ENCODE measurements around the gene RAD9A. TPM values are rescaled to one million over a fixed set of nuclear protein-coding genes. Genes with fewer than 3 reads are reported as not detected.

Gene RAD9A
- total and polyA plus RNA-seq, 11 donors: 3.5 to 9.1 (median 6.1) TPM

- Histone ChIP-seq H3K9me3 (no peaks in the 10 kb centered on the region), H3K4me3 (peak overlapping the region; percentile 49 to 97 (median 74)), H3K4me1 (peaks cover 8 to 79% (median 62%) of the 10 kb centered on the region in 12 donors), H3K27me3 (no peaks in the 10 kb centered on the region), H3K27ac (peak overlapping the region; percentile 92 to 100 (median 99)), H3K36me3 (peaks cover 0 to 4% (median 0%) of the 10 kb centered on the region in 9 donors)
- intact Hi-C loops (cut with DNase I): loop anchor here in 2 of 10 donors (2.0 kb wide), 2 partner anchors 152 to 156 kb away; partner anchors contain the start of genes CDK2AP2 (in 1 of the 2) and PITPNM1 (in 1 of the 2)
- no peak for TF ChIP-seq POLR2A (IDR thresholded peaks at IDR 0.05)
- no peak for TF ChIP-seq CTCF (IDR thresholded peaks at IDR 0.05)
- WGBS, 4 donors: 7 to 11% (median 10%) methylated on average over 24 to 25 of the region's 25 CpGs
- DNase-seq (peak; percentile 50 to 79 (median 70)), ATAC-seq (peak; percentile 0 to 23 (median 10))
Observed at GRCh38 chr11:67352546-67353316, 39.1 kb upstream of the RAD9A start.

GRCh38 chr11:67353317-67354074 is 38.3 kb upstream of the RAD9A start, which contains the start of gene POLD4:
TSS of gene POLD4 (minus strand) at chr11:67353546. CDS start at chr11:67353399, 147 bp downstream.
- intact Hi-C loops (cut with DNase I): loop anchor here in 5 of 10 donors (2.0 kb wide), 3 partner anchors 151 to 155 kb away; partner anchors contain the start of genes CDK2AP2 (in 1 of the 5) and PITPNM1 (in 1 of the 5)
- H3K4me3 ChIP-seq: peak within 1 kb of the TSS; percentile 49 to 97 (median 74)
- no peaks in the 10 kb centered on the region for H3K9me3 ChIP-seq
- DNase-seq (peak; percentile 99 to 100 (median 99)), ATAC-seq (peak; percentile 89 to 96 (median 93))
- H3K27ac ChIP-seq: peak within 1 kb of the TSS; percentile 92 to 100 (median 99)
- H3K4me1 ChIP-seq: peaks cover 8 to 83% (median 63%) of the 10 kb centered on the region in 12 donors
- 0 to 1% (median 1%) methylated on average over 24 to 37 of the region's 37 CpGs for WGBS, 4 donors
- H3K36me3 ChIP-seq: no peaks in the 10 kb centered on the region
- TF ChIP-seq CTCF (IDR thresholded peaks at IDR 0.05) (peak in 1 of 12 donors; percentile 5), POLR2A (IDR thresholded peaks at IDR 0.05) (peak in 1 of 2 donors; percentile 84)
- no peaks in the 10 kb centered on the region for H3K27me3 ChIP-seq

- 14 to 30% (median 17%) methylated on average over 7 to 8 of the region's 8 CpGs for WGBS, 4 donors
- Histone ChIP-seq H3K4me1 (peaks cover 8 to 78% (median 62%) of the 10 kb centered on the region in 12 donors), H3K36me3 (no peaks in the 10 kb centered on the region), H3K27me3 (no peaks in the 10 kb centered on the region), H3K27ac (peak overlapping the region; percentile 92 to 100 (median 99)), H3K9me3 (no peaks in the 10 kb centered on the region), H3K4me3 (peak overlapping the region; percentile 49 to 97 (median 74))
- peak; percentile 69 to 91 (median 75) for DNase-seq
- peak; percentile 10 to 52 (median 50) for ATAC-seq
- TF ChIP-seq POLR2A (IDR thresholded peaks at IDR 0.05) (peak in 1 of 2 donors; percentile 36), CTCF (IDR thresholded peaks at IDR 0.05) (peak in 3 of 12 donors; percentile 6 to 17 (median 8))
- intact Hi-C loops (cut with DNase I): loop anchor here in 3 of 10 donors (2.0 kb wide), 1 partner anchor 152 kb away; no protein-coding TSS in a partner anchor
Observed at GRCh38 chr11:67354075-67355022, 37.4 kb upstream of the RAD9A start.

Measured in heart left ventricle (tissue), 16 donors.